Neutrophil (primary cell): ENCODE measurements around the gene RAB3GAP2.
A peak's percentile ranks its signal among the peaks of the same experiment; 100 is the strongest.

Source experiments
- H3K27ac ChIP-seq: fragments of 200-600 bp; sonication (generic); 2 replicates; pipeline ENCODE4 v1.5.1; 2016; ENCODE audit warnings: mild to moderate bottlenecking, moderate library complexity
- H3K27me3 ChIP-seq: fragments of 200-600 bp; sonication (generic); 2 replicates; pipeline ENCODE4 v1.6.0; 2016; ENCODE audit warnings: mild to moderate bottlenecking
- H3K36me3 ChIP-seq: fragments of 200-600 bp; sonication (generic); 2 replicates; pipeline ENCODE4 v1.5.1; 2017
- H3K4me1 ChIP-seq, 2 experiments: fragments of 200-600 bp in 1 of 2; sonication (generic) in 1 of 2; 1 replicate in 1 of 2; 2 replicates in 1 of 2; pipeline versions ENCODE4 v1.5.1 to v1.6.1; 2013 to 2016; ENCODE audit warnings: low read depth in 1 of 2, low read length in 1 of 2, mild to moderate bottlenecking in 1 of 2, moderate library complexity in 1 of 2; ENCODE audit not compliant: control insufficient read depth in 1 of 2, insufficient read depth in 1 of 2
- H3K4me3 ChIP-seq, 2 experiments: fragments of 200-600 bp in 1 of 2; sonication (generic) in 1 of 2; 1 replicate in 1 of 2; 2 replicates in 1 of 2; pipeline ENCODE4 v1.5.1; 2013 to 2016; ENCODE audit warnings: low read depth in 1 of 2, low read length in 1 of 2, mild to moderate bottlenecking in 1 of 2, moderate library complexity in 1 of 2
- H3K9me3 ChIP-seq: fragments of 200-600 bp; sonication (generic); 2 replicates; pipeline ENCODE4 v1.5.1; 2016
- TF ChIP-seq, protein P1 (sequence below): fragments of 200-600 bp; sonication (generic); IDR thresholded peaks from 2 replicates; pipeline ENCODE4 v1.5.1; 2016; ENCODE audit warnings: antibody characterized with exemption

RAB3GAP2 gene, protein sequence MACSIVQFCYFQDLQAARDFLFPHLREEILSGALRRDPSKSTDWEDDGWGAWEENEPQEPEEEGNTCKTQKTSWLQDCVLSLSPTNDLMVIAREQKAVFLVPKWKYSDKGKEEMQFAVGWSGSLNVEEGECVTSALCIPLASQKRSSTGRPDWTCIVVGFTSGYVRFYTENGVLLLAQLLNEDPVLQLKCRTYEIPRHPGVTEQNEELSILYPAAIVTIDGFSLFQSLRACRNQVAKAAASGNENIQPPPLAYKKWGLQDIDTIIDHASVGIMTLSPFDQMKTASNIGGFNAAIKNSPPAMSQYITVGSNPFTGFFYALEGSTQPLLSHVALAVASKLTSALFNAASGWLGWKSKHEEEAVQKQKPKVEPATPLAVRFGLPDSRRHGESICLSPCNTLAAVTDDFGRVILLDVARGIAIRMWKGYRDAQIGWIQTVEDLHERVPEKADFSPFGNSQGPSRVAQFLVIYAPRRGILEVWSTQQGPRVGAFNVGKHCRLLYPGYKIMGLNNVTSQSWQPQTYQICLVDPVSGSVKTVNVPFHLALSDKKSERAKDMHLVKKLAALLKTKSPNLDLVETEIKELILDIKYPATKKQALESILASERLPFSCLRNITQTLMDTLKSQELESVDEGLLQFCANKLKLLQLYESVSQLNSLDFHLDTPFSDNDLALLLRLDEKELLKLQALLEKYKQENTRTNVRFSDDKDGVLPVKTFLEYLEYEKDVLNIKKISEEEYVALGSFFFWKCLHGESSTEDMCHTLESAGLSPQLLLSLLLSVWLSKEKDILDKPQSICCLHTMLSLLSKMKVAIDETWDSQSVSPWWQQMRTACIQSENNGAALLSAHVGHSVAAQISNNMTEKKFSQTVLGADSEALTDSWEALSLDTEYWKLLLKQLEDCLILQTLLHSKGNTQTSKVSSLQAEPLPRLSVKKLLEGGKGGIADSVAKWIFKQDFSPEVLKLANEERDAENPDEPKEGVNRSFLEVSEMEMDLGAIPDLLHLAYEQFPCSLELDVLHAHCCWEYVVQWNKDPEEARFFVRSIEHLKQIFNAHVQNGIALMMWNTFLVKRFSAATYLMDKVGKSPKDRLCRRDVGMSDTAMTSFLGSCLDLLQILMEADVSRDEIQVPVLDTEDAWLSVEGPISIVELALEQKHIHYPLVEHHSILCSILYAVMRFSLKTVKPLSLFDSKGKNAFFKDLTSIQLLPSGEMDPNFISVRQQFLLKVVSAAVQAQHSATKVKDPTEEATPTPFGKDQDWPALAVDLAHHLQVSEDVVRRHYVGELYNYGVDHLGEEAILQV (N-terminal part only)

DNA sequence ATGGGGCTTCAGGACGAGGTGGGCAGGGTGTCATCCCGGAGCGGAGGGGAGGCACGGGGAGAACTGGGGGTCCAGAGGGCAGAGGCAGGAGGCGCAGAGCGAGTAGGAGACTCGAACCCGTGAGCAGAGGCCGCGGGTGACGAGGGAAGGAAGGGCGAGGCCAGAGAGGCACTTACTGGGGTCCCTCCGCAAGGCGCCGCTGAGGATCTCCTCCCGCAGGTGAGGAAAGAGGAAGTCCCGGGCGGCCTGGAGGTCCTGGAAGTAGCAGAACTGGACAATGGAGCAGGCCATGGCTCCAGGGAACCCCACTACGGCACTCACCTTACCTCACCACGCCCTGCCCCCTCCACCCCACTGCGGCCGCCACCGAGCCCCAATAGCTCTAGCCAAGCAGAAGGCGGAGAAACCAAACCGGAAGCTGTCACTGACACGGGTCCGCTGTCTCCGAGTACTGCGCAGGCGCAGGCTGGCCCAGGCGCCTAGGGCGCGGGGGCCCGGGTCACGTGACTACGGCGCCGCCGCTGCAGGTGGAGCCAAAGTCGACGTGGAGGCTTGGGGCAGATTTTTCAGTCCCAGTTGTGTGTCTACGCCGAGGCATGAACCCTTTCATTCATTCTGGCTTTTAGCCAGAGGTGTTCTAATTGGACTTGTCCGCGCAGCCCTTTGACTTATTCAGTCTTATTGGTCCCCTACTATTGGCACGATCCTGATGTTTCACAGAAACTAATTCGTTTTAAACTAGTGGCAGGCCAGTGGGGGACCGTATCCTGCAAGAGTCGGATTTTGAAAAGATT lies at the start of gene RAB3GAP2:
RAB3GAP2 (minus strand) TSS at position 407 of the 794 bp plus-strand sequence; CDS start at position 291, 116 bp downstream.
- TF ChIP-seq, protein P1, sequence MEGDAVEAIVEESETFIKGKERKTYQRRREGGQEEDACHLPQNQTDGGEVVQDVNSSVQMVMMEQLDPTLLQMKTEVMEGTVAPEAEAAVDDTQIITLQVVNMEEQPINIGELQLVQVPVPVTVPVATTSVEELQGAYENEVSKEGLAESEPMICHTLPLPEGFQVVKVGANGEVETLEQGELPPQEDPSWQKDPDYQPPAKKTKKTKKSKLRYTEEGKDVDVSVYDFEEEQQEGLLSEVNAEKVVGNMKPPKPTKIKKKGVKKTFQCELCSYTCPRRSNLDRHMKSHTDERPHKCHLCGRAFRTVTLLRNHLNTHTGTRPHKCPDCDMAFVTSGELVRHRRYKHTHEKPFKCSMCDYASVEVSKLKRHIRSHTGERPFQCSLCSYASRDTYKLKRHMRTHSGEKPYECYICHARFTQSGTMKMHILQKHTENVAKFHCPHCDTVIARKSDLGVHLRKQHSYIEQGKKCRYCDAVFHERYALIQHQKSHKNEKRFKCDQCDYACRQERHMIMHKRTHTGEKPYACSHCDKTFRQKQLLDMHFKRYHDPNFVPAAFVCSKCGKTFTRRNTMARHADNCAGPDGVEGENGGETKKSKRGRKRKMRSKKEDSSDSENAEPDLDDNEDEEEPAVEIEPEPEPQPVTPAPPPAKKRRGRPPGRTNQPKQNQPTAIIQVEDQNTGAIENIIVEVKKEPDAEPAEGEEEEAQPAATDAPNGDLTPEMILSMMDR, result peak; percentile 35
- no peaks in the 10 kb centered on the region for H3K27me3 ChIP-seq
- H3K27ac ChIP-seq, result peak within 1 kb of the TSS; percentile 84
- peak within 1 kb of the TSS; percentile 81 to 91 for H3K4me3 ChIP-seq
- no peaks in the 10 kb centered on the region for H3K9me3 ChIP-seq
- peaks cover 10% of the 10 kb centered on the region for H3K36me3 ChIP-seq
- peaks cover 37 to 38% of the 10 kb centered on the region in 2 experiments for H3K4me1 ChIP-seq

DNA sequence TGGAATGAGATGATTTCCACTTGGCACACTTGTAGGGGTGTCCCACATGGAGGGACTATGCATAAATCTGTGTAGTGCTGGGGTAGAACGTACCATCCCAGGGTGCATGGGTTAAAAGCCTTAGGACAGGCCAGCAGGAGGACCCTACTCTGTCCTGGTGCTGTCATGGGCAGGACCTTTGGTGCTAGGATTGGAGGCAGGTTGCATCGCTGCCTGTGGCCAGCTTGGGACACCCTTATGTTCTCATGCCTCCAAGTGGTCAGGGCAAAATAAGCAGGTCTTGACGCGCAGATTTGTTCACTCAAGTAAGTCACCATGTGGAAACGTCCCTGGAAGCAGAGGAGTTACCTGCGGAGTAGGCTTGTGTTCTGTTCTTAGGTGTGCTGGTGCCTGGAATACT lies 49.5 kb upstream of the RAB3GAP2 start:
- TF ChIP-seq, protein P1, result no peak
- H3K4me1 ChIP-seq, result no peaks in the 10 kb centered on the region
- H3K27ac ChIP-seq, result no peak overlapping the region
- H3K36me3 ChIP-seq, result no peaks in the 10 kb centered on the region
- no peaks in the 10 kb centered on the region for H3K9me3 ChIP-seq
- H3K27me3 ChIP-seq, result peaks cover 3% of the 10 kb centered on the region
- H3K4me3 ChIP-seq, result no peak overlapping the region

DNA sequence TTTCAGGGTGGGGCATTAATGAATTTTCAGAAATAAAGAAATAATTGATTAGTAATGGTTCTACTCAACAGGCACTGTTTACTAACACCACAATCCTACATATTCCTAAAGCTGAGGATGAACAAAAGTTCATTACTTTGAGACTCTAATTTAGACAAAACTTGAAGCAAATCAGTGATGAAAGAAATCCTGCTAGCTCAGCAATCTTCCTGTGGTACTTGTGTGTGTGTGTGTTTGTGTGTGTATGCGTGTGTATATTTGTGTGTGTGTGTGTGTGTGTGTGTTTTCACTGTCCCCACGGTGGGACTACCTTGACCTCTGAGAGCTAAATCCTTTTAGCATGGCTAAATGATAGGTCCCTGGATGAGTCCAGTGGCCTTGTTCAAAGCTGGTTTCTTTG lies 48.5 kb upstream of the RAB3GAP2 start:
- TF ChIP-seq, protein P1, result no peak
- no peak overlapping the region for H3K4me3 ChIP-seq
- H3K9me3 ChIP-seq, result no peaks in the 10 kb centered on the region
- peaks cover 4% of the 10 kb centered on the region for H3K27me3 ChIP-seq
- no peaks in the 10 kb centered on the region for H3K4me1 ChIP-seq
- no peak overlapping the region for H3K27ac ChIP-seq
- H3K36me3 ChIP-seq, result no peaks in the 10 kb centered on the region

DNA sequence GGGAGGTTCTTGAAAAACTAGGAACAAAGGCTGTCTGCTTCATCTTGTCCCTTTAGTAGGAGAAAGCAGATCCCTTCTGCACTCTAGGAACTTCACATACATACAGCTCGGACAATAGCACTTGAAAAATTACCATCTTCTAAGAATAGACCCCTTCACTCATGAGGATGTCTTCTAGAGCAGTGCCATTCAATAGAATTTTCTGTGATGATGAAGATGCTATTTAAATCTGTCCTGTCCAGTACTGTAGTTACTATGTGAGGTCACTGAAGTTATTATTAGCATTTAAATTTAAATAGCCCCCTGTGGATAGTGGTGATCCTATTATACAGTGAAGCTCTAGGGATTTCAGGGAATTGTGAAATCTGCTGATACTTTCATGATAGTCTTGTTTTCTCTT lies 46.4 kb upstream of the RAB3GAP2 start:
- H3K36me3 ChIP-seq, result no peaks in the 10 kb centered on the region
- TF ChIP-seq, protein P1, result no peak
- no peak overlapping the region for H3K27ac ChIP-seq
- H3K9me3 ChIP-seq, result no peaks in the 10 kb centered on the region
- peaks cover 4% of the 10 kb centered on the region for H3K27me3 ChIP-seq
- no peak overlapping the region for H3K4me3 ChIP-seq
- no peaks in the 10 kb centered on the region for H3K4me1 ChIP-seq
